Measurements from ENCODE around the gene COL18A1. TPM values are rescaled to one million over a fixed set of nuclear protein-coding genes. Genes with fewer than 3 reads are reported as not detected.

COL18A1 gene
- 10 to 100 TPM in 4 of 5 experiments, 1 to 10 TPM in 1; 9.0 to 89.8 (median 15.4) TPM for total RNA-seq
- 10 to 100 TPM in 1 of 2 donors, 1 to 10 TPM in 1; 7.0 to 15.5 TPM for polyA plus RNA-seq
- 255 reads per million, percentile 95 among the genes with 10 or more reads in this experiment for total RNA-seq

GRCh38 chr21:45404730-45405270, at the start of gene COL18A1:
COL18A1 (plus strand) TSS chr21:45405165; CDS start chr21:45405231, 66 bp downstream.
- H3K4me3 Mint-ChIP-seq, result peak within 1 kb of the TSS; percentile 77 to 97 (median 86)
- peaks cover 6 to 18% (median 16%) of the 10 kb centered on the region in 7 donors for H3K4me1 Mint-ChIP-seq
- H3K36me3 ChIP-seq (ENCODE audit: control insufficient read depth in 2 of 3, insufficient read depth in 3 of 3, low read length in 3 of 3), result no peaks in the 10 kb centered on the region
- H3K4me3 ChIP-seq (ENCODE audit: low read length), result peak within 1 kb of the TSS; percentile 13
- peak in 2 of 9 donors; percentile 21 to 68 for DNase-seq
- peak within 1 kb of the TSS in 6 of 9 donors; percentile 21 to 85 (median 62) for H3K27ac Mint-ChIP-seq
- H3K9me3 Mint-ChIP-seq, result peaks cover 4 to 15% (median 8%) of the 10 kb centered on the region in 11 donors
- H3K27ac ChIP-seq (ENCODE audit: low read depth, low read length), result no peak within 1 kb of the TSS
- peaks cover 41 to 60% (median 56%) of the 10 kb centered on the region in 5 donors for H3K27me3 Mint-ChIP-seq
- CTCF ChIA-PET, result no interaction called here
- peaks cover 0 to 7% (median 0%) of the 10 kb centered on the region in 3 experiments for H3K9me3 ChIP-seq (ENCODE audit: control insufficient read depth in 2 of 3, low read length in 3 of 3)
- POLR2A ChIA-PET, result no interaction called here
- peaks cover 0 to 14% (median 6%) of the 10 kb centered on the region in 5 donors for H3K36me3 Mint-ChIP-seq
- H3K27me3 ChIP-seq (ENCODE audit: control insufficient read depth in 2 of 2, insufficient read depth in 2 of 2, low read length in 2 of 2), result peaks cover 3 to 5% of the 10 kb centered on the region in 2 donors
- H3K4me1 ChIP-seq (ENCODE audit: control insufficient read depth in 2 of 2, insufficient read depth in 2 of 2, low read length in 2 of 2), result peaks cover 0 to 5% of the 10 kb centered on the region in 2 donors
- intact Hi-C loops (cut with micrococcal nuclease), result no loop called here
- peak; percentile 62 for ATAC-seq

GRCh38 chr21:45355573-45355972, 49.4 kb upstream of the COL18A1 start:
- H3K36me3 Mint-ChIP-seq, result no peaks in the 10 kb centered on the region
- peaks cover 0 to under 1% (median 0%) of the 10 kb centered on the region in 11 donors for H3K9me3 Mint-ChIP-seq
- POLR2A ChIA-PET, result no interaction called here
- peaks cover 7 to 31% (median 13%) of the 10 kb centered on the region in 5 donors for H3K27me3 Mint-ChIP-seq
- Histone ChIP-seq H3K4me3 (ENCODE audit: low read length) (no peak overlapping the region), H3K4me1 (ENCODE audit: control insufficient read depth in 2 of 2, insufficient read depth in 2 of 2, low read length in 2 of 2) (no peaks in the 10 kb centered on the region), H3K36me3 (ENCODE audit: control insufficient read depth in 2 of 3, insufficient read depth in 3 of 3, low read length in 3 of 3) (no peaks in the 10 kb centered on the region), H3K27ac (ENCODE audit: low read depth, low read length) (no peak overlapping the region), H3K27me3 (ENCODE audit: control insufficient read depth in 2 of 2, insufficient read depth in 2 of 2, low read length in 2 of 2) (no peaks in the 10 kb centered on the region), H3K9me3 (ENCODE audit: control insufficient read depth in 2 of 3, low read length in 3 of 3) (no peaks in the 10 kb centered on the region)
- ATAC-seq (no peak), DNase-seq (no peak)
- peak overlapping the region in 5 of 10 donors; percentile 26 to 60 (median 37) for H3K4me3 Mint-ChIP-seq
- peak overlapping the region in 3 of 9 donors; percentile 8 to 65 (median 12) for H3K27ac Mint-ChIP-seq
- H3K4me1 Mint-ChIP-seq, result peaks cover 0 to 15% (median 5%) of the 10 kb centered on the region in 7 donors
- intact Hi-C loops (cut with micrococcal nuclease), result no loop called here
- CTCF ChIA-PET, result no interaction called here

GRCh38 chr21:45356251-45356650, 48.7 kb upstream of the COL18A1 start:
- no peaks in the 10 kb centered on the region for H3K9me3 ChIP-seq (ENCODE audit: control insufficient read depth in 2 of 3, low read length in 3 of 3)
- ChIA-PET POLR2A (no interaction called here), CTCF (no interaction called here)
- no peaks in the 10 kb centered on the region for H3K36me3 Mint-ChIP-seq
- H3K9me3 Mint-ChIP-seq, result no peaks in the 10 kb centered on the region
- no peak for ATAC-seq
- no peaks in the 10 kb centered on the region for H3K4me1 ChIP-seq (ENCODE audit: control insufficient read depth in 2 of 2, insufficient read depth in 2 of 2, low read length in 2 of 2)
- no peak overlapping the region for H3K4me3 ChIP-seq (ENCODE audit: low read length)
- intact Hi-C loops (cut with micrococcal nuclease), result no loop called here
- H3K27ac Mint-ChIP-seq, result peak overlapping the region in 1 of 9 donors; percentile 12
- no peak overlapping the region for H3K27ac ChIP-seq (ENCODE audit: low read depth, low read length)
- peaks cover 0 to 15% (median 5%) of the 10 kb centered on the region in 7 donors for H3K4me1 Mint-ChIP-seq
- H3K36me3 ChIP-seq (ENCODE audit: control insufficient read depth in 2 of 3, insufficient read depth in 3 of 3, low read length in 3 of 3), result no peaks in the 10 kb centered on the region
- DNase-seq, result no peak
- H3K4me3 Mint-ChIP-seq, result no peak overlapping the region
- no peaks in the 10 kb centered on the region for H3K27me3 ChIP-seq (ENCODE audit: control insufficient read depth in 2 of 2, insufficient read depth in 2 of 2, low read length in 2 of 2)
- H3K27me3 Mint-ChIP-seq, result peaks cover 7 to 31% (median 13%) of the 10 kb centered on the region in 5 donors

GRCh38 chr21:45356653-45357435, 48.1 kb upstream of the COL18A1 start:
- Mint-ChIP-seq H3K4me3 (no peak overlapping the region), H3K9me3 (no peaks in the 10 kb centered on the region), H3K27me3 (peaks cover 7 to 31% (median 13%) of the 10 kb centered on the region in 5 donors), H3K4me1 (peaks cover 0 to 15% (median 5%) of the 10 kb centered on the region in 7 donors), H3K36me3 (no peaks in the 10 kb centered on the region), H3K27ac (no peak overlapping the region)
- H3K4me1 ChIP-seq (ENCODE audit: control insufficient read depth in 2 of 2, insufficient read depth in 2 of 2, low read length in 2 of 2), result no peaks in the 10 kb centered on the region
- no peak overlapping the region for H3K27ac ChIP-seq (ENCODE audit: low read depth, low read length)
- H3K36me3 ChIP-seq (ENCODE audit: control insufficient read depth in 2 of 3, insufficient read depth in 3 of 3, low read length in 3 of 3), result no peaks in the 10 kb centered on the region
- ChIA-PET CTCF (no interaction called here), POLR2A (no interaction called here)
- DNase-seq (no peak), ATAC-seq (no peak)
- no peaks in the 10 kb centered on the region for H3K27me3 ChIP-seq (ENCODE audit: control insufficient read depth in 2 of 2, insufficient read depth in 2 of 2, low read length in 2 of 2)
- intact Hi-C loops (cut with micrococcal nuclease), result no loop called here
- no peak overlapping the region for H3K4me3 ChIP-seq (ENCODE audit: low read length)
- H3K9me3 ChIP-seq (ENCODE audit: control insufficient read depth in 2 of 3, low read length in 3 of 3), result no peaks in the 10 kb centered on the region

GRCh38 chr21:45357436-45358260, 47.3 kb upstream of the COL18A1 start:
- no peak overlapping the region for H3K4me3 ChIP-seq (ENCODE audit: low read length)
- DNase-seq, result no peak
- intact Hi-C loops (cut with micrococcal nuclease), result no loop called here
- Mint-ChIP-seq H3K27ac (no peak overlapping the region), H3K36me3 (no peaks in the 10 kb centered on the region), H3K27me3 (peaks cover 7 to 31% (median 13%) of the 10 kb centered on the region in 5 donors), H3K9me3 (no peaks in the 10 kb centered on the region), H3K4me3 (no peak overlapping the region), H3K4me1 (peaks cover 0 to 15% (median 5%) of the 10 kb centered on the region in 7 donors)
- ChIA-PET POLR2A (no interaction called here), CTCF (no interaction called here)
- H3K27ac ChIP-seq (ENCODE audit: low read depth, low read length), result no peak overlapping the region
- no peak for ATAC-seq
- no peaks in the 10 kb centered on the region for H3K36me3 ChIP-seq (ENCODE audit: control insufficient read depth in 2 of 3, insufficient read depth in 3 of 3, low read length in 3 of 3)
- no peaks in the 10 kb centered on the region for H3K27me3 ChIP-seq (ENCODE audit: control insufficient read depth in 2 of 2, insufficient read depth in 2 of 2, low read length in 2 of 2)
- no peaks in the 10 kb centered on the region for H3K9me3 ChIP-seq (ENCODE audit: control insufficient read depth in 2 of 3, low read length in 3 of 3)
- no peaks in the 10 kb centered on the region for H3K4me1 ChIP-seq (ENCODE audit: control insufficient read depth in 2 of 2, insufficient read depth in 2 of 2, low read length in 2 of 2)

GRCh38 chr21:45358261-45358670, 46.7 kb upstream of the COL18A1 start:
- Mint-ChIP-seq H3K36me3 (no peaks in the 10 kb centered on the region), H3K9me3 (no peaks in the 10 kb centered on the region), H3K27me3 (peaks cover 7 to 31% (median 13%) of the 10 kb centered on the region in 5 donors), H3K4me3 (no peak overlapping the region), H3K27ac (no peak overlapping the region), H3K4me1 (peaks cover 0 to 15% (median 5%) of the 10 kb centered on the region in 7 donors)
- ChIA-PET CTCF (no interaction called here), POLR2A (no interaction called here)
- ATAC-seq (no peak), DNase-seq (no peak)
- Histone ChIP-seq H3K4me1 (ENCODE audit: control insufficient read depth in 2 of 2, insufficient read depth in 2 of 2, low read length in 2 of 2) (no peaks in the 10 kb centered on the region), H3K36me3 (ENCODE audit: control insufficient read depth in 2 of 3, insufficient read depth in 3 of 3, low read length in 3 of 3) (no peaks in the 10 kb centered on the region), H3K27me3 (ENCODE audit: control insufficient read depth in 2 of 2, insufficient read depth in 2 of 2, low read length in 2 of 2) (no peaks in the 10 kb centered on the region), H3K27ac (ENCODE audit: low read depth, low read length) (no peak overlapping the region), H3K4me3 (ENCODE audit: low read length) (no peak overlapping the region), H3K9me3 (ENCODE audit: control insufficient read depth in 2 of 3, low read length in 3 of 3) (no peaks in the 10 kb centered on the region)
- intact Hi-C loops (cut with micrococcal nuclease), result no loop called here
